HEK293 (cell line): ENCODE results near the gene EDC3.
A peak's percentile ranks its signal among the peaks of the same experiment; 100 is the strongest.

Source experiments
- CTCF ChIA-PET: fragments of 350-600 bp; formaldehyde crosslinking; extraction: SDS; loops from one replicate; lab custom pipeline; 2021; ENCODE audit warnings: antibody characterized with exemption; lab: Yijun Ruan, JAX
- POLR2A ChIA-PET: fragments of 300-600 bp; formaldehyde crosslinking; extraction: SDS; loops from one replicate; lab custom pipeline; 2020; ENCODE audit warnings: antibody characterized with exemption, inconsistent platforms; lab: Yijun Ruan, JAX
- H3K27ac ChIP-seq: fragments of 200-500 bp; sonication (Bioruptor generic); 2 replicates; pipeline ENCODE4 v1.5.1; 2014; ENCODE audit warnings: low read depth, low read length, control low read depth, inconsistent platforms; ENCODE audit errors: extremely low read depth
- H3K36me3 ChIP-seq, 2 experiments: fragments of 200-500 bp in 1 of 2; sonication (Bioruptor generic) in 1 of 2; 1 replicate in 1 of 2; 2 replicates in 1 of 2; pipeline ENCODE4 v1.5.1; 2014 to 2017; ENCODE audit warnings: inconsistent platforms in 2 of 2, low read length in 2 of 2; ENCODE audit not compliant: control insufficient read depth in 2 of 2, insufficient read depth in 1 of 2
- H3K4me1 ChIP-seq: fragments of 200-500 bp; sonication (Bioruptor generic); 2 replicates; pipeline ENCODE4 v1.5.1; 2014; ENCODE audit warnings: mild to moderate bottlenecking, low read length, inconsistent platforms; ENCODE audit not compliant: control insufficient read depth, insufficient read depth
- H3K4me3 ChIP-seq: 2 replicates; pipeline ENCODE4 v1.5.1; 2011; ENCODE audit warnings: low read depth, mild to moderate bottlenecking, control low read depth, low read length, moderate library complexity
- H3K9me3 ChIP-seq: fragments of 200-500 bp; sonication (Bioruptor generic); 2 replicates; pipeline ENCODE4 v1.5.1; 2014; ENCODE audit warnings: low read depth, low read length, inconsistent platforms; ENCODE audit not compliant: control insufficient read depth, insufficient read depth
- FEZF1 ChIP-seq: fragments of 450-650 bp; formaldehyde crosslinking; IDR thresholded peaks from 2 replicates; pipeline ENCODE4 v1.5.1; 2016; ENCODE audit warnings: missing biosample characterization, missing genetic modification characterization
- MEIS1 ChIP-seq: sonication (generic); formaldehyde crosslinking; IDR thresholded peaks from 2 replicates; pipeline ENCODE4 v1.8.1; 2022; ENCODE audit warnings: missing genetic modification reagents, mild to moderate bottlenecking, borderline replicate concordance
- RBAK ChIP-seq: fragments of 450-650 bp; formaldehyde crosslinking; IDR thresholded peaks from 2 replicates; pipeline ENCODE4 v1.5.1; 2016; ENCODE audit warnings: missing biosample characterization, missing genetic modification characterization
- TCF7L2 ChIP-seq: IDR thresholded peaks from 2 replicates; pipeline ENCODE4 v1.6.1; 2011; ENCODE audit warnings: low read depth, mild to moderate bottlenecking, inconsistent platforms, low read length, moderate library complexity, borderline replicate concordance
- WT1 ChIP-seq: fragments of 450-650 bp; formaldehyde crosslinking; IDR thresholded peaks from 2 replicates; pipeline ENCODE4 v1.5.1; 2016; ENCODE audit warnings: missing biosample characterization, missing genetic modification characterization
- ZBTB17 ChIP-seq: fragments of 450-650 bp; formaldehyde crosslinking; IDR thresholded peaks from 2 replicates; pipeline ENCODE4 v1.5.1; 2016; ENCODE audit warnings: missing biosample characterization, missing genetic modification characterization
- ZBTB21 ChIP-seq: fragments of 450-650 bp; formaldehyde crosslinking; IDR thresholded peaks from 2 replicates; pipeline ENCODE4 v1.5.1; 2017; ENCODE audit warnings: missing biosample characterization, missing genetic modification characterization
- ZNF184 ChIP-seq: fragments of 450-650 bp; IDR thresholded peaks from 2 replicates; pipeline ENCODE4 v1.5.1; 2018; ENCODE audit warnings: missing biosample characterization, mild to moderate bottlenecking, missing genetic modification characterization
- ZNF223 ChIP-seq: fragments of 450-650 bp; formaldehyde crosslinking; IDR thresholded peaks from 2 replicates; pipeline ENCODE4 v1.5.1; 2016; ENCODE audit warnings: missing biosample characterization, missing genetic modification characterization
- ZNF48 ChIP-seq: fragments of 450-650 bp; formaldehyde crosslinking; IDR thresholded peaks from 2 replicates; pipeline ENCODE4 v1.5.1; 2016; ENCODE audit warnings: missing biosample characterization, missing genetic modification characterization
- ZNF501 ChIP-seq: fragments of 450-650 bp; formaldehyde crosslinking; IDR thresholded peaks from 2 replicates; pipeline ENCODE4 v1.5.1; 2016; ENCODE audit warnings: missing biosample characterization, missing genetic modification characterization
- ZNF629 ChIP-seq: fragments of 450-650 bp; formaldehyde crosslinking; IDR thresholded peaks from 2 replicates; pipeline ENCODE4 v1.5.1; 2017; ENCODE audit warnings: missing biosample characterization, missing genetic modification characterization
- ZSCAN23 ChIP-seq: fragments of 450-650 bp; formaldehyde crosslinking; IDR thresholded peaks from 2 replicates; pipeline ENCODE4 v1.5.1; 2016; ENCODE audit warnings: missing biosample characterization, missing genetic modification characterization
- TF ChIP-seq, protein P1 (sequence below): fragments of 450-650 bp; formaldehyde crosslinking; IDR thresholded peaks from 2 replicates; pipeline ENCODE4 v1.5.1; 2016; ENCODE audit warnings: missing biosample characterization, missing genetic modification characterization
- TF ChIP-seq, protein P2 (sequence below): fragments of 450-650 bp; formaldehyde crosslinking; IDR thresholded peaks from 2 replicates; pipeline ENCODE4 v1.5.1; 2017; ENCODE audit warnings: missing biosample characterization, missing genetic modification characterization
- TF ChIP-seq, protein P3 (sequence below): fragments of 450-650 bp; formaldehyde crosslinking; IDR thresholded peaks from 2 replicates; pipeline ENCODE4 v1.5.1; 2016; ENCODE audit warnings: missing biosample characterization, missing genetic modification characterization, low read depth

EDC3 gene

DNA sequence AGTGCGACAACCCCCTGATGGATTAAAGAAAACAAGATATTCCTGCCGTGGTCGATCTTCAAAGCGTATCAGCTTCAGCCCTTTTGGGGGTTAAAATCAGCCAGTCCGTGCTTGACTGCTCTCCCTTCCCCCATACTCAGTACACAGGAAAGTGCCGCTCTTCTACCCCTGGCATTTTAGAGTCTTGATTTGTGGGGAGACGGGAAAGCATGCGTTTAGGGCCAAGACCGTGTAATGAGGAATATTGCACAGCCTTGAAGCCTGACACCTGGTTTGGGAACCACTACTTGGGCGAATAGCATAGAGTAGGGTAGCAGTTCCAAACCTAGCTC, 540 bp upstream of the EDC3 start:
- Histone ChIP-seq H3K36me3 (peaks cover 0 to 2% of the 10 kb centered on the region in 2 experiments; a peak in 2 of 3 replicates), H3K27ac (peak overlapping the region; percentile 76), H3K9me3 (no peaks in the 10 kb centered on the region), H3K4me3 (peak overlapping the region; percentile 85), H3K4me1 (peaks cover 5% of the 10 kb centered on the region; the same call in 1 of the 2 replicates)
- ChIA-PET CTCF (interaction anchor here (0.7 to 2.3 kb wide), 5 partner anchors 60 to 150 kb away, joined by 3 to 11 read pairs (median 3); no protein-coding TSS in a partner anchor), POLR2A (interaction anchor here (0.5 to 1.2 kb wide), 4 partner anchors 11 to 43 kb away, joined by 3 to 5 read pairs (median 3); no protein-coding TSS in a partner anchor)
- TF ChIP-seq, protein P1, sequence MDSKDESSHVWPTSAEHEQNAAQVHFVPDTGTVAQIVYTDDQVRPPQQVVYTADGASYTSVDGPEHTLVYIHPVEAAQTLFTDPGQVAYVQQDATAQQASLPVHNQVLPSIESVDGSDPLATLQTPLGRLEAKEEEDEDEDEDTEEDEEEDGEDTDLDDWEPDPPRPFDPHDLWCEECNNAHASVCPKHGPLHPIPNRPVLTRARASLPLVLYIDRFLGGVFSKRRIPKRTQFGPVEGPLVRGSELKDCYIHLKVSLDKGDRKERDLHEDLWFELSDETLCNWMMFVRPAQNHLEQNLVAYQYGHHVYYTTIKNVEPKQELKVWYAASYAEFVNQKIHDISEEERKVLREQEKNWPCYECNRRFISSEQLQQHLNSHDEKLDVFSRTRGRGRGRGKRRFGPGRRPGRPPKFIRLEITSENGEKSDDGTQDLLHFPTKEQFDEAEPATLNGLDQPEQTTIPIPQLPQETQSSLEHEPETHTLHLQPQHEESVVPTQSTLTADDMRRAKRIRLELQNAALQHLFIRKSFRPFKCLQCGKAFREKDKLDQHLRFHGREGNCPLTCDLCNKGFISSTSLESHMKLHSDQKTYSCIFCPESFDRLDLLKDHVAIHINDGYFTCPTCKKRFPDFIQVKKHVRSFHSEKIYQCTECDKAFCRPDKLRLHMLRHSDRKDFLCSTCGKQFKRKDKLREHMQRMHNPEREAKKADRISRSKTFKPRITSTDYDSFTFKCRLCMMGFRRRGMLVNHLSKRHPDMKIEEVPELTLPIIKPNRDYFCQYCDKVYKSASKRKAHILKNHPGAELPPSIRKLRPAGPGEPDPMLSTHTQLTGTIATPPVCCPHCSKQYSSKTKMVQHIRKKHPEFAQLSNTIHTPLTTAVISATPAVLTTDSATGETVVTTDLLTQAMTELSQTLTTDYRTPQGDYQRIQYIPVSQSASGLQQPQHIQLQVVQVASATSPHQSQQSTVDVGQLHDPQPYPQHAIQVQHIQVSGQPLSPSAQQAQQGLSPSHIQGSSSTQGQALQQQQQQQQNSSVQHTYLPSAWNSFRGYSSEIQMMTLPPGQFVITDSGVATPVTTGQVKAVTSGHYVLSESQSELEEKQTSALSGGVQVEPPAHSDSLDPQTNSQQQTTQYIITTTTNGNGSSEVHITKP: peak; percentile 79
- TF ChIP-seq ZNF223 (tag by site-specific recombination): 0 out of 2 replicates have a peak, but pooled peaks have one; percentile 20
- TF ChIP-seq ZNF48 (tag by site-specific recombination): no peak
- TF ChIP-seq ZSCAN23 (tag by site-specific recombination): 0 out of 2 replicates have a peak, but pooled peaks have one; percentile 4
- TF ChIP-seq, protein P2, sequence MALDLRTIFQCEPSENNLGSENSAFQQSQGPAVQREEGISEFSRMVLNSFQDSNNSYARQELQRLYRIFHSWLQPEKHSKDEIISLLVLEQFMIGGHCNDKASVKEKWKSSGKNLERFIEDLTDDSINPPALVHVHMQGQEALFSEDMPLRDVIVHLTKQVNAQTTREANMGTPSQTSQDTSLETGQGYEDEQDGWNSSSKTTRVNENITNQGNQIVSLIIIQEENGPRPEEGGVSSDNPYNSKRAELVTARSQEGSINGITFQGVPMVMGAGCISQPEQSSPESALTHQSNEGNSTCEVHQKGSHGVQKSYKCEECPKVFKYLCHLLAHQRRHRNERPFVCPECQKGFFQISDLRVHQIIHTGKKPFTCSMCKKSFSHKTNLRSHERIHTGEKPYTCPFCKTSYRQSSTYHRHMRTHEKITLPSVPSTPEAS: no peak
- TF ChIP-seq ZNF184 (tag by site-specific recombination): 0 out of 2 replicates have a peak, but pooled peaks have one; percentile 26
- 0 out of 2 replicates have a peak, but pooled peaks have one; percentile 1 for TF ChIP-seq ZNF501 (tag by site-specific recombination)
- 0 out of 2 replicates have a peak, but pooled peaks have one; percentile 8 for TF ChIP-seq WT1 (tag by site-specific recombination)
- TF ChIP-seq ZBTB17 (tag by site-specific recombination): peak; percentile 73
- TF ChIP-seq RBAK (tag by site-specific recombination): no peak
- no peak for TF ChIP-seq TCF7L2
- TF ChIP-seq FEZF1 (tag by site-specific recombination): 0 out of 2 replicates have a peak, but pooled peaks have one; percentile 8

DNA sequence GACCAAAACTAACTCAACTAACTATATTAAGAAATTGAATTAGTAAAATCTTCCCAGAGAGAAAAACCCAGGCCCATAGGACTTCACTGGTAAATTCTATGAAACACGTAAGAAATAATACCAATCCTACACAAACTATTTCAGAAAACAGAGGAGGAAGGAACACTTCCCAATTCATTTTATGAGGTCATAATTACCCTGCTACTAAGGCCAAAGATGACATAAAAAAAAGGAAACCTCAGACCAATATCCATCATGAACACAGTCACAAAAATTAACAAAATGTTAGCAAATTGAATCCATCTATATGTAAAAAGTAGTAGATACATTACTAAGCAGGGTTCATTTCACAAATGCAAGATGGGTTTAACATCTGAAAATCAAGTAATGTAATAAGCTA, 3.5 kb downstream of the EDC3 start:
- H3K36me3 ChIP-seq: peaks cover 7 to 11% of the 10 kb centered on the region in 2 experiments; a peak in 2 of 3 replicates
- H3K4me3 ChIP-seq: no peak overlapping the region
- ChIA-PET CTCF (interaction anchor here (0.7 kb wide), 1 partner anchor 267 kb away, joined by 3 read pairs; no protein-coding TSS in a partner anchor), POLR2A (no interaction called here)
- TF ChIP-seq, protein P3, sequence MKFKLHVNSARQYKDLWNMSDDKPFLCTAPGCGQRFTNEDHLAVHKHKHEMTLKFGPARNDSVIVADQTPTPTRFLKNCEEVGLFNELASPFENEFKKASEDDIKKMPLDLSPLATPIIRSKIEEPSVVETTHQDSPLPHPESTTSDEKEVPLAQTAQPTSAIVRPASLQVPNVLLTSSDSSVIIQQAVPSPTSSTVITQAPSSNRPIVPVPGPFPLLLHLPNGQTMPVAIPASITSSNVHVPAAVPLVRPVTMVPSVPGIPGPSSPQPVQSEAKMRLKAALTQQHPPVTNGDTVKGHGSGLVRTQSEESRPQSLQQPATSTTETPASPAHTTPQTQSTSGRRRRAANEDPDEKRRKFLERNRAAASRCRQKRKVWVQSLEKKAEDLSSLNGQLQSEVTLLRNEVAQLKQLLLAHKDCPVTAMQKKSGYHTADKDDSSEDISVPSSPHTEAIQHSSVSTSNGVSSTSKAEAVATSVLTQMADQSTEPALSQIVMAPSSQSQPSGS: peak; percentile 71; the same call in 1 of the 2 replicates
- peak; percentile 56; the same call in 1 of the 2 replicates for TF ChIP-seq ZBTB21 (tag by site-specific recombination)
- peak; percentile 52 for TF ChIP-seq ZNF629 (tag by site-specific recombination)
- TF ChIP-seq MEIS1 (CRISPR knock-in tag): no peak
- H3K9me3 ChIP-seq: no peaks in the 10 kb centered on the region
- H3K4me1 ChIP-seq: peaks cover 5% of the 10 kb centered on the region; the same call in 1 of the 2 replicates
- H3K27ac ChIP-seq: no peak overlapping the region
